ENCODE data around the gene DYRK1A.
"Not testable (repeated sequence)": the region's sequence is repeated elsewhere in the genome, so short reads cannot be mapped to it uniquely, and the experiment has no call there.

DYRK1A gene

DNA sequence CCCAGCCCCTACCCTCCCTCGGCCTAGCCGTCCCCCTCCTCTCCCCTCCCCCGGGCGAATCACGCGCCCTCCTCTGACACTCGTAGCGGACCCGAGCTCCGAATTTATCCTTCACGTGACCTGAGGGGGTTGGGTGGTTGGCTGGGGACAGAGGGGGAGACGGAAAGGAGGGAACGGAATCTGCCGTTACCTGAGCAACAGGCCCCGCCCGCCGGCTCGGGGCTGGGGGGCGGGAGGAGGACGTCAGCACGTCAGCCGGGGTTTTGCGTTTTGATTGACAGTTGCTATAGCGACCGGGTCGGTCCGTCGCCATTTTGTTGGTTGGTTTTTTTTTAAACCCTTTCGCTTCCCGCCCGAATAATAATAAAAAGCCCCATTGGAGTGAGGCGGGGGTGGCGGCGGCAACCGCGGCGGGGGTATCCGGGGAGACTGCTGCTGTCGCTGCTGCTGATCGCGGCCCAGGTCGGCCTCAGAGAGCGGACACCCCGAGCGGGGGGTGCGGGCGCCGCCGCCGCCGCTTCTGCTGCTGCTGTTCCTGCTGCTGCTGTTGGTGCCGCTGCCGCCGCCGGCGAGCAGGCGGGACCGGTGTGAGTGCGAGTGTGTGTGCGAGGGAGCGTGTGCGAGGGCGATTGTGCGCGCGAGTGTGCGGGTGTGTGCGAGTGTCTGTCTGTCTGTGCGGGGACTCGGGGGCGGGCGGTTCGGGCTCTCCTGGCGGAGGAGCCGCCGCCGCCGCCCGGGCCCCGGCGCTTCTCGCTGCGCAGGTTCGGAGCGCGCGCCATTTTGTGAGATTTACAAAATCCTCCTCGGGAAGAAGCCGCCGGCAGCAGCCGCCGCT is at the start of gene DYRK1A:
Gene DYRK1A, plus strand, starts transcription at position 292 of the 835 bp plus-strand sequence. CDS start 53,602 bp downstream, outside the sequence.
- peak; percentile 86 to 100 (median 98) for DNase-seq

DNA sequence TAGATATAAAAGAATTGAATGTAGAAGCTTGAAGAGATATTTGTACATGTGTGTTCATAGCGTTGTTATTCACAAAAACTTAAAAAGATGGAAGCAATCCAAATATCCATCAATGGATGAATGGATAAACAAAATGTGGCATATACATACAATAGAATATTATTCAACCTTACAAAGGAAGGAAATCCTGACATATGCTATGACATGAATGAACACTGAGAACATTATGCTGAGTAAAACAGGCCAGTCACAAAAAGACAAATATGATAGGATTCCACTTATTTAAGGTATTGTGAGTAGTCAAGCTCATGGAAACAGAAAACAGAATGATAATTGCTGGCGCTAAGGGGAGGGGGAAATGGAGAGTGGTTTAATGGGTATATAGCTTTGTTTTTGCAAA is 47.0 kb upstream of the DYRK1A start:
- DNase-seq: no peak

DNA sequence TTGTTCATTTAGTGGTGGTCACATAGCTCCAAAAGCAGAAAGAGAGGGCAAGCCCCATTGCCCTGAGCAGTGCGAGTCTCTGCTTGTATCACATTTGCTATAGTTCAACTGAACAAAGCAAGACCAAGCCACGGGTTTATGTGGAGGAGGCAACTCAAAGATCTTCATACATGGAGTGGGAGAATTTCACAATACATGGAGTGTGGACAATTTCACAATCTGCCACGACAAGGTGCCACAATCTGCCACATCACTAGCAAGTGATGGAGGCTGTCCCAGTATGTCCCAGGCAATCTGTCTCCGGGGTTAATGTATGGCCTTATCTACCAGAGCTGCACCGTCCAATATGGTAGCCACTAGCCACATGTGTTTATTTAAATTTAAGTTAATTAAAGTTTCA is 44.5 kb upstream of the DYRK1A start:
- no peak for DNase-seq

DNA sequence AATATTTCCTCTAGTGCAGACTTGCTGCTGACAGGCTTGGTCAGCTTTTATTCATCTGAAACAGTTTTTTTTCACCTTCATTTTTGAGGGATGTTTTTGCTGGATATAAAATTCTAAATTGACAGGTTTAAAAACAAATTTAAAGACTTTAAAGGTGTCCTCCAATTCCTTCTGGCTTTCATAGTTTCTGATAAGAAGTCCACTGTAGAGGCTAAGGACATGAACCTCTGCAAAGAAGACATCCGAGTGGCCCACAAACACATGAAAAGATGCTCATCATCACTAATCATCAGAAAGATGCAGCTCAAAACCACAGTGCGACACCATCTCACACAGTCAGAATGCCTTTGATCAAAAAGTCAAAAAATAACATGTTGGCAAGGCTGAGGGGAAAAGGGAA is 42.0 kb upstream of the DYRK1A start:
- no peak for DNase-seq

DNA sequence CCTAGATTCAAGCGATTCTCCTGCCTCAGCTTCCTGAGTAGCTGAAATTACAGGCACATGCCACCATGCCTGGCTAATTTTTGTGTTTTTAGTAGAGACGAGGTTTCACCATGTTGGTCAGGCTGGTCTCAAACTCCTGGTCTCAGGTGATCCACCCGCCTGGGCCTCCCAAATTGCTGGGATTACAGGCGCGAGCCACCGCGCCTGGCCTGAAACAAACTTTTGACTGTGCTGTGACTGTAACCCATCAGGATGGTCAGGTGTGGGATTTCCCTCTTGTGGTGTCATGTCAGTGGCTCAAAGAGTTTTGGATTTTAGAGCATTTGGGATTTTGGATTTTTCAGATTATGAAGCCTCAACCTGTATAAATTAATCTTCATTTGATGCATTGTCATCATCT is 38.4 kb upstream of the DYRK1A start:
- DNase-seq: not testable (repeated sequence)

DNA sequence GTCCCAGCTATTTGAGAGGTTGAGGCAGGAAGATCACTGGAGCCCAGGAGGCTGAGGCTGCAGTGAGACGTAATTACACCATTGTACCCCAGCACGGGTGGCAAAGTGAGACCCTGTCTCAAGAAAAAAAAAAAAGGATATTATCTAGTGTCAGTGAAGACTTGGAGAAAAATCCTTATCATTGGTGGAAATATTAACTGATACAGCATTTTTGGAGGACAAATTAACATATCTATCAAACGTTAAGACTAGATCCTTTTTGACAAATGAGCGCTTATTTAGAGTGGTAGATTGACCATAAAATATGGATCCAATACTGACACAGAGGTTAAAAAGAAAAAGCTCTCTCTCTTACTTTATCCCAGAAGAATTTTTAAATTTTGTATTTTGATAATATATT is 35.2 kb upstream of the DYRK1A start:
- DNase-seq: no peak

DNA sequence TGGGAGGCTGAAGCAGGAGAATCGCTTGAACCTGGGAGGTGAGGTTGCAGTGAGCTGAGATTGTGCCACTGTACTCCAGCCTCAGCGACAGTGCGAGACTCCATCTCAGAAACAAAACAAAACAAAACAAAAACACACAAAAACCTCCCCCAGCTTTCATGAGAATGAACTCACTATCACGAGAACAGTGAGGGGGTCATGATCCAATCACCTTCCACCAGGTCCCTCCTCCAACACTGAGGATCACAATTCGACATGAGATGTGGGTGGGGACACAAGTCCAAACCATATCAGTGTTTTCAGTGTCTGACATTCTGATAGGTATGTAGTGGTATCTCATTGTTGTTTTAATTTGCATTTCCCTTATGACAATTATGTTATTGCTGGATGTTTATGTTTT is 31.5 kb upstream of the DYRK1A start:
- no peak for DNase-seq

DNA sequence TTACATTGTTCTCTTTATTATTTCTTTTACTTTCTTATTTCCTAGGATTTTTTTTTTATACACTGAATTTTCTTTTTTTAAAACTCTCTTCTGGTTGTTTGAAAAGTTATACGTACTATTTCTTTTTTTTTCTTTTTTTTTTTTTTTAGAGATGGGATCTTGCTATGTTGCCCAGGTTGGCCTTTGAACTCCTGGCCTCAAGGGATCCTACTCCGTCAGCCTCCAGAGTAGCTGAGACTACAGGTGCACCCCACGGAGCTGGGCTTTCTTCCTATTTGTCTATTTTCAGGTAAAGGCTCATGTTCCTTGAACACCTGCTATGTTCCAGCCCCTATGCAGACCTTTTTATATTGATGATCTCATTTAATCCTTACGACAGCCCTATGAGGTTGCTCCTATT is 29.4 kb upstream of the DYRK1A start:
- no peak for DNase-seq

DNA sequence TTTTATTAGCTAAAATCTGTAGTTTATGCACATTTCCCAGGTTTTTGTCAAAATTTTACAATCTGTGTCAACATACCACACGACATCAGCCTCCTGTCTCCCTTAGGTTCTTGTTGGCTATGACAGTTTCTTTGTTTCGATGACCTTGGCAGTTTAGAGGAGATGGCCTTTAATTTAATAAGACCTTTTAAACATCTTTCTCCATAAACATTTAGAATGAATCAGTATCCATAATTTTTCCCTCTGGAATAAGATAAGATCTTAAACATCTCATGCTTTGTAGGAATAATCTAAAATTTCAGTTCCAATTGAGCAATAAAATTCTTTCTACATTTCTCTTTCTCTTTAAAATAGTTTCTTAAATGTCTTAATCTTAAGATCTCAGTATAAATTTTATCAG is 28.7 kb upstream of the DYRK1A start:
- no peak for DNase-seq

DNA sequence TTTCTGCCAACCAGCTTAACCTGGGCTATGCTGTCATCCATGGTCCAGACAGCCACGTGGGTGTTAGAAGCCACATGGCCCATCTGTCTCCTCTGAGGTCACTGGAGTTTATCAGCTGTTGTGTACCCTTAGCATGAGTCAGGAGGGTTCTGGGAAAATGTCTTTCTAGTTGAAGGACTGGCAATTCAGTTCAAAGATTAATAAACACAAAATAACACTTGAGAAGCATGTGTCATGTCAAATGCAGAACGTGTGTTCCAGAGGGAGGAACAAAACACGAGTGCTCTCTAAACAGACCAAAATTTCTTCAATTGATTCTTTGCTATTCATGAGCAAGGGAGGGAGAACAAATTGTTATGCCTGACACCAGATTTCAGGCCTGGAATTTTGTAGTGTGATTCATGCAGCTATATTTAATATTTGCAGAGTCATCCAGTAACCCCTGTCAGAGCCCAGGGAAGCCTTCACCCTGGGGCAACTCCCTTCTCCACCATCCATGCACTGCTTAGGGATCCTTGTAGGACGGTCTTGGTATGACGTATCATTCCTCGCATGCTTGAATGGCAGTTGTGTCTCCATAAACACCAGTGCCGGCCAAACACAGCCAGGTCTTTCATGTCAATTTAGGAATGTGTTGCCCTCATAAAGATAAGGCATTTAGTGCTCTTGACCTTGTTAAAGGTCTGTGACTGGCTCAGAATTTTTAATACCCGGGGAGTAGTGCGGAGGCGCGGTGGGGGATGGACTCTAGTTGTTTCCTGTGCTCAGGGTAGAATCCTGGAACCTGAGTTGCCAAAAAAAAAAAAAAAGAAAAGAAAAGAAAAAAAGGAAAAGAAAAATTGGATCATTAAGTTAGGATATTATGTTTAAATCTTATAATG is 27.7 kb upstream of the DYRK1A start:
- DNase-seq: no peak

DNA sequence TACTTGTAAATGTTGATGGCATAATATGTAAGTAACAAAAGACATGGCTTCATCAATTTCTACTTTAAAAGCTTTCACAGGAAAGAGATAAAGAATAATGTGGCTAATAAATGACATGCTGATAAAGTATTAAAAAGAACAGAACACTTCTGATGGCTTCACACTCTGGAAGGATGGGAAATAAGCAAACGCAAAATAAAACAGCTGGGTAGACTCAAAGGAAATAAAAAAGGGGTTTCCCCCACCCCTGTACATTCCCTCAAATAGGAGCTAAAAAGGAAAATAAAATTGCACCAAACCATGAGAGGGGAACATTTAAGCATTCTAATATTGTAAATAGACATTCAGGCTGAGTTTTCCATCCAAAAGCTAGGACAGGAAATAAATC is 27.0 kb upstream of the DYRK1A start:
- no peak for DNase-seq

DNA sequence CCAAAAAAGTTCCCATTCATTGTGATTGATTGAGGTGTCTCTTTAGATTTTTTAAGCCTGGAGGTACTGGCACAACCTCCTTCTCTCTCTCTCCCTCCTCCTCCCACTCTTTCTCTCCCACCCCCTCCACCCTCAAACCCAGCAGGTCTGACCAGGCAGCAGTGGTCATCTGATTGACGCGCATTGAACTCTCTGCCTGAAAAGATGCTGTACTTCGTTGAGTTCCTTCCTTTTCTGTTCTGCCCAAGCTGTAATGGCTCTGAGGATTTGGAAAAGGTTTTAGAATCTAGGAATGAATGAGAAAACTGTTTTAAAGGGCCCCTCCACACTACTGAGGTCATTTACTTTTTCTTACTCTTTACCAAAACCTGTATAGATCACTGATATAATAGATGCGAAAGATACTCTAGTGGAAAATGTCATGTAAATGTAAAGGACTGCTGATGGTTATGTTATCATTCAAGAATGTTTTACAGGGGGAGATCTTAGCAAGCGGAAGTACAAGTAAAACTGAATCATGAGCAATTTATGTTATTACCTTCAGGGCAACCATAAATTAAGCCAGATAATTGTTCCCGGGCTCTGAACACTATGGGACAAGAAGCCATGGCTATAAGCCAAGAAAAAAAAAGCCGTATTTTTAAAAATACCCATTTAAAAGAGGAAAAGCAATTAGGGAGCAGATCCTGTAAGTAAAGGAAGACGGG is 25.2 kb upstream of the DYRK1A start:
- DNase-seq: no peak

DNA sequence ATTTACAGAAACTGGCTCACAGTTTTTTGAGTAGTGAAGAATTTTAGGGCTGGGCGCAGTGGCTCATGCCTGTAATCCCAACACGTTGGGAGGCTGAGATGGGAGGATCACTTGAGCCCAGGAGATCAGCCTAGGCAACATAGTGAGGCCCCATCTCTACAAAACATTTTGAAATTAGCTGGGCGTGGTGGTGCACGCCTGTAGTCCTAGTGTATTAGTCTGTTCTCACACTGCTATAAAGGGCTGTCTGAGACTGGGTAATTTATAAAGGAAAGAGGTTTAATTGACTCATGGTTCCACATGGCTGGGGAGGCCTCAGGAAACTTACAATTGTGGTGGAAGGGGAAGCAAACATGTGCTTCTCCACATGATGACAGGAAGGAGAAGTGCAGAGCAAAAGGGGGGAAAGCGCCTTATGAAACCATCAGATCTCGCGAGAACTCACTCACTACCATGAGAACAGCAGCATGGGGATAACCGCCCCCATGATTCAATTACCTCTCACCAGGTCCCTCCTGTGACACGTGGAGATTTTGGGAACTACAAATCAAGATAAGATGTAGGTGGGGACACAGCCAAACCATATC is 24.4 kb upstream of the DYRK1A start:
- DNase-seq: no peak

DNA sequence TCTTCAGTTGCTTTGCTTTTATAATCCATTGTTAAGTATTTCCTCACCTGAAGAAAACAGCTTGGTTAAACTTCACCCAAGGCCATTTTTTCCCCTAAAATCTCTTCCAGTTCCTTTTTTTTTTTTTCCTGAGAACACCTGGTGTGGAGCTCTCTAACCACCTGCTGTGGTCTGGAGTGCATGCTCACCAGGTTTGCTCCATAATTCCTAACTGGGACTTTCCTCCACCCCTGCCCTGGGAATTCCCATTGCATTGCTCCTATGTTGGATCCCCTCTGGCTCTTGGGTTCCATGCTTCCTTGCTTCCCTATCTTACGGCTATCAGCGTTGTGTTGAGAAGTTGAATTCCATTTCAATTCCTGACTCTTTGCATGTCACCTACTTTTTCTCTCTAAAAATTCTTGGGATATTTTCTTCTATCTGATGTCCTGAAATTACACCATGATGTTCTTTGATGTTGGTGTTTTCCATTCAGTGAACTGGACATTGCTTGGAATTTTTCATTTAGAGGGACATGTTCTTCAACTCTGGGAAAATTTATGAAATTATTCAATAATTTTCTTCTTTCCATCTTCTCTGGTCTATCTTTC is 19.6 kb upstream of the DYRK1A start:
- no peak for DNase-seq

DNA sequence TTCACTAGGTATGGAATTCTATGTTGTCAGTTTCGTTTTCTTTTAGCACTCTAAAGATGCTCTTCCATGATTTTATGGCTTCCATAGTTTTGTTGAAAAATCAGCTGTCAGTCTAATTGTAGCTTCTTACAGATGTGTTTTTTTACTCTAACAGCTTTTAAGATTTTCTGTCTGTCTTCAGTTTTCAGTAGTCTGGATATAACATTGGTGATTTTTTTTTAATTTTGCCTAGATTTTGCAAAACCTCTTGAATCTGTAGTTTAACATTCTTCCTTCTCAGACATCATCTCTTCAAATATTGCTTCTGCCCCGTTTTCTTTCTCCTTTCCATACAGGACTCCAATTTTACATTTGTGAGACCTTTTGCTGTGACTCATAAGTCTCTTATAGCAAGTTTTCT is 17.9 kb upstream of the DYRK1A start:
- DNase-seq: no peak

DNA sequence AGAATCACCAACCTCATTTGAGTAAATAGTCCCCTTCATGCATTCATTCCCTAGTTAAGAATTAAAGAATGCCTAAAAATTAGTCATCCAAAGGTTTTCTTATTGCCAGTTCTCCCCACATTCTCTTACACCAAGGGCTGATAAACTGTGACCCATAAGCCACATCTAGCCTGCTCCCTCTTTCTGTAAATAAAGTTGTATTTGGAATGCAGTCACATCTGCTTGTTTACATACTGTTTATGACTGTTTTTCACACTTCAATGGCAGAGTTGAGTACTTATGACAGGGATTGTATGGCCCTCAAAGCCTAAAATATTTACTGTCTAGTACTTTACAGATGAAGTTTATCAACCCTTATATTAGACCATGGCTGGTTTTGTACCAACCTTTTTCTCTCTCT is 16.1 kb upstream of the DYRK1A start:
- DNase-seq: no peak

DNA sequence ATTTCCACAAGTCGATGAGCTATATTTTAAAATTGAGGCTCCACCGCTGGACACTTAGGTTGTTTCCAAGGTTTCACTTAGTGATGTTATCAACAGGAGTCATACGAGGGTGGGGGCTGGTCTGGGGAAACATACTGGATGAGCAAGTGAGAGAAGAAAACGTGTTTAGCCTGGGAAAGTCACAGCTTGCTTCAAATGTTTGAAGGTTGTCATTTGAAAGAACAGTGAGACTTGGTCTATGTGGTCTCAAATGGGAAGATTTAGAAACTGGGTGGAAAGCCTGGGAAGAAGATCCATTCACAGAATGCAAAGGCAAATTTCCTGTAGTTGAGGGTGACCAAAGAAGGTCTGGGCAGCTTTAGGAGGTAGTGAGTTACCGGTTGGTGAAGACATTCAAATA is 9.9 kb upstream of the DYRK1A start:
- DNase-seq: no peak

DNA sequence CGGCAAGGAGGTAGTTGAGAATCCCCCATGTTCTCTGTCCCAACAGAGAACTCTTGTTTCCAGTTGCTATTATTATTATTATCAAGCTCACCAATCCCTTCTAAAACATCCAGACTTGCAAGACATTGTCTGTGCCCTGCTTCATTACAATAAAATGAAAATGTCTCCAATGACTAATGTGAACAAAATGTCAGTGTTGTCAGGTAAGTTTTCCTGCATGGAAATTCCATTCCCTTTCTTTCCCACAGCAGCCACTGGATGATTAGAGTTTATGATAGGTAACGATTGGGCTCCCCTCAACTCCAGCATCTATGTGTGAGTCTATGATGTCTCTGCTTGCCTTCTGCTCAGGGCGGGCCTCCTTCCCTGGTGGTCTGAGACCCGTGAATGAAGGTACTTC is 8.9 kb upstream of the DYRK1A start:
- no peak for DNase-seq

DNA sequence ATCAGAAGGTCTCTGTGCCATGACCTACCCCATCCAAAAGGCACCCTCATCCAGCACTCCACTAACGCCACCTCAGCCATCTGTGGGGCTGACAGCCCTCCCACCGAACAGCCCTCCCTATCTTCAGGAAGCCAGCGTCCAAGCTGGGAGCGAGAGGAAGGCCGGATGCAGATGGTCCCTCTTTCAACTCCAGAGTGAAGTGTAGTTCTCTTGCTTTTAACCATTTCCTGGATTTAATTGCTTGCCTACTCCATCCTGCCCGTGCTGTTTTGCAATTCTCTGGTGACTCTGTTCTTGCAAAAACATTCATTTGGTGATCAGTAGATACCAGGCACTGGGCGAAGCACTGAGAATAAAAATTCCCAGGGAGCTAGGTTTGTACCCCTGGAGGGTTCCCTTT is 8.2 kb upstream of the DYRK1A start:
- no peak for DNase-seq

DNA sequence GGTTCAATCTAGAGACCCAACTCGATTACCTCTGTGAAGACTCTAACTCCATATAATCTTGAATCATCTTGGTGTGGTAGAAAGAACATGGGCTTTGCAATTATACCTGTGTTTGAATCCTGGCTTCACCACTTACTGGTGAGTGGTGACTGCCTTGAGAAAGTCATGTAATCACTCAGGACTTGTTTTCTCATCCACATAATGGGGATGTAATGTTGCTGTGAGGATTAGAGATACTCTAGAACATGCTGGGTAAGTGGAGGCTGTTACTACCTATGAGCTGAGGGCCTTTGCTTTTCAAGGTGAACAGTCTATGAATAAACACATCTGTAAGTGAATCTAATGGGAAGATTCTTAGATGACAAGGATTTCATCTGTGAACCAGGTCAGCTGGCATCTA is 2.6 kb upstream of the DYRK1A start:
- no peak for DNase-seq

DNA sequence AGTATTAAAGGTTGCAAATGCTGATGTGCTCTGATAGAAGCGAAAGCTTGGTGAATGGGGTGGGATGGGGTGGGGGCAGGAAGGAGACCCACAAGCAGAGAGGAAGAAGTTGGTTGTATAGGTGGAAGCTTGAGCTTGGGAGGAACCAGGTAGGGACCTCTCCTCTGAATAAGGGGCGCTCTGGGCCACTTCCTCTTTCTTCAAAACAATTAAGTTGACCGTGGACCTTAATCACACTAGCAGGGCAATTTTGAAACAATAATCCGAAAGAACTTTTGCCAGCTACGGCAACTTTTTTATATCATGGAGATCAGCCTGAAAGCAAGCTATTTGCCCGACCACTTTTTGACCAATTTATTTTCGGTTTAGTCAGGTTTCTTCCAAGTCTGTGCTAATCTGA is 1.9 kb upstream of the DYRK1A start:
- DNase-seq: no peak
